ENCODE measurements around the gene BICD2. TPM values are rescaled to one million over a fixed set of nuclear protein-coding genes. Genes with fewer than 3 reads are reported as not detected.

BICD2 gene
- total RNA-seq, 1 donor from 2014 or later = 37.3 TPM

DNA sequence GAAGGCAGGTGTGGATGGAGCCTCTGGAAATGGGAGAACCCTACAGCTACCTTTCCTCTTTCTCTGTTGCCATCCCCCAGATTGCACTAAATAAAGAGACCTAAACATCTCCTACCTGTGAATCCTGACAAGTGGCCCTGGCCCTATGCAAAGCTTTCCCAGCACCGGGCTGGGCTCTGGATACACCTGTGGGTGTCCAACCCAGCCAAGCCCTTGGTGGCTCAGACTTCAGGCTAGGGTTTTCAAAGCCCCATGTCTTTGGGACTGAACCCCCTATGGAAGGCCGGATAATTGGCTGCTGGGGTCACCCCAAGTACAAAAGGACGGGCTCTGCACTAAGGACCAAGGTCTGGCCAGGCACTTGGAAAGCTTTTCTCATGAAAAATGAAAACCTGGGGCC is 50.6 kb downstream of the BICD2 start:
- no peak for DNase-seq
- intact Hi-C loops (cut with micrococcal nuclease) = no loop called here
- peaks cover 80% of the 10 kb centered on the region for H3K36me3 ChIP-seq

DNA sequence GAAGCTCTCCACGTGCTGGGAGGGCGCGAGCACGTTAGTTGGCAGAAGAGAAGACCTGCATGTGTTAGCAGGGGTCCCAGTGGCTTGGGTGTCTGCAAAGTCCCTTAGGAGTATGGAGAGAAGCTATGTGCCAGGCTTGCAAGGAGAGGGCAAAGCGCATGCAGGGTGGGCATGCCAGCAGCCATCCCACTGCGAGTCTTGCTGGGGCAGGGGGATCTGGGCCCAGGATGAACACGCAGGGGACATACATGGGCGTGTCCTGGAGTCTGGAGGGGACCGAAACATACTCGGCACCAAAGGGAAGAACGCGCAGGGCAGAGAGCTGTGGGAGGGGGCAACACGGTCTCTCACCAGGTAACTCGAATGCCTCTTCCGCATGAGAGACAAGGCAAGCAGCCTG is 51.1 kb downstream of the BICD2 start:
- DNase-seq = no peak
- H3K36me3 ChIP-seq = peaks cover 75% of the 10 kb centered on the region
- no peaks in the 10 kb centered on the region for H3K27me3 ChIP-seq (ENCODE audit: low read depth)
- no peak overlapping the region for H3K4me3 ChIP-seq
- H3K9me3 ChIP-seq (replicated peaks) = no peaks in the 10 kb centered on the region
- no peak overlapping the region for H3K27ac ChIP-seq (replicated peaks)
- intact Hi-C loops (cut with micrococcal nuclease) = no loop called here
- H3K4me1 ChIP-seq = peaks cover 37% of the 10 kb centered on the region
- TF ChIP-seq, protein P1, sequence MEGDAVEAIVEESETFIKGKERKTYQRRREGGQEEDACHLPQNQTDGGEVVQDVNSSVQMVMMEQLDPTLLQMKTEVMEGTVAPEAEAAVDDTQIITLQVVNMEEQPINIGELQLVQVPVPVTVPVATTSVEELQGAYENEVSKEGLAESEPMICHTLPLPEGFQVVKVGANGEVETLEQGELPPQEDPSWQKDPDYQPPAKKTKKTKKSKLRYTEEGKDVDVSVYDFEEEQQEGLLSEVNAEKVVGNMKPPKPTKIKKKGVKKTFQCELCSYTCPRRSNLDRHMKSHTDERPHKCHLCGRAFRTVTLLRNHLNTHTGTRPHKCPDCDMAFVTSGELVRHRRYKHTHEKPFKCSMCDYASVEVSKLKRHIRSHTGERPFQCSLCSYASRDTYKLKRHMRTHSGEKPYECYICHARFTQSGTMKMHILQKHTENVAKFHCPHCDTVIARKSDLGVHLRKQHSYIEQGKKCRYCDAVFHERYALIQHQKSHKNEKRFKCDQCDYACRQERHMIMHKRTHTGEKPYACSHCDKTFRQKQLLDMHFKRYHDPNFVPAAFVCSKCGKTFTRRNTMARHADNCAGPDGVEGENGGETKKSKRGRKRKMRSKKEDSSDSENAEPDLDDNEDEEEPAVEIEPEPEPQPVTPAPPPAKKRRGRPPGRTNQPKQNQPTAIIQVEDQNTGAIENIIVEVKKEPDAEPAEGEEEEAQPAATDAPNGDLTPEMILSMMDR (IDR thresholded peaks at IDR 0.05; ENCODE audit: borderline replicate concordance) = no peak

More for the DNA sequence above, 50.6 kb downstream of the BICD2 start:
- Histone ChIP-seq H3K27ac (replicated peaks) (no peak overlapping the region), H3K4me3 (no peak overlapping the region), H3K9me3 (replicated peaks) (no peaks in the 10 kb centered on the region), H3K27me3 (ENCODE audit: low read depth) (no peaks in the 10 kb centered on the region), H3K4me1 (peaks cover 37% of the 10 kb centered on the region)
- TF ChIP-seq, protein P1 (IDR thresholded peaks at IDR 0.05; ENCODE audit: borderline replicate concordance) = no peak

DNA sequence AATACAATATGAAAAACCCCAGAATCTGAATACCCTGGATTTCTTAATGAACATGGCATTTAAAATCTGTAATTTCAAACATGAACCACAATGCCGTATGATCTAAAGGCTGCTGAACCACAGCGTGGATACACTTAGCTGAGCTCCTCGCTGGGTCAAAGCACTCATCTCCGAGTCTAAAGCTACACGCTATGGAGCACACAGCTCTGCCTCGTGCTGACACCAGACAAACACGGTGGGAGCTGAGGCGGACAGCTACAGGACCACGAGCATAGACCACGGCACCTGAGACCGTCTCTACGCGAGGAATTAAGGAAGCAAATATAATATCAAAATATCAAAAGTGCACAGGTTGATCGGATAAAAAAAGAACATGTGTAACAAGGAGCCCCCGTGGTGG is 51.9 kb downstream of the BICD2 start:
- intact Hi-C loops (cut with micrococcal nuclease) = no loop called here
- no peak for DNase-seq
- peaks cover 68% of the 10 kb centered on the region for H3K36me3 ChIP-seq
- no peaks in the 10 kb centered on the region for H3K27me3 ChIP-seq (ENCODE audit: low read depth)
- H3K4me3 ChIP-seq = no peak overlapping the region
- TF ChIP-seq, protein P1 (IDR thresholded peaks at IDR 0.05; ENCODE audit: borderline replicate concordance) = no peak
- no peaks in the 10 kb centered on the region for H3K9me3 ChIP-seq (replicated peaks)
- H3K4me1 ChIP-seq = peaks cover 37% of the 10 kb centered on the region
- H3K27ac ChIP-seq (replicated peaks) = no peak overlapping the region

DNA sequence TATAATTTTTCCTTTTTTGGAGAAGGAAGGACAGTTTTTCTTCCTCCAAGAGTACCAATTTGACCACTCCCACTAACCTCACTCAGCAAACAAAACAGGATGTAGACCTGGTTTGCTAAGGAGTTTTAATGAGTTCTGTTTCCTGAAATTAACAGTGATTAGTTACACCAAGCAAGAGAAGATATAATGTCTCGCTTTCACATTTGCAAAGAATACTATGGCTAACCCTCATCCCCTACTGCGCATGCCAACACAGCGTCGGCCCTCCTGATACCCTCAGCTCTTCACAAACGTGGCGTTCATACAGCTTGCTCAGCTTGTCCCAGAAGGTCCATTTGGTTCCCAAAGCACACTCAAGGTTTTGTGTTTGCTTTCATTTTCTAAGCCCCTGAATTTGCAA is 52.8 kb downstream of the BICD2 start:
- TF ChIP-seq, protein P1 (IDR thresholded peaks at IDR 0.05; ENCODE audit: borderline replicate concordance) = no peak
- Histone ChIP-seq H3K27ac (replicated peaks) (peak overlapping the region; percentile 58), H3K9me3 (replicated peaks) (no peaks in the 10 kb centered on the region), H3K4me3 (no peak overlapping the region), H3K4me1 (peaks cover 36% of the 10 kb centered on the region), H3K36me3 (peaks cover 58% of the 10 kb centered on the region), H3K27me3 (ENCODE audit: low read depth) (no peaks in the 10 kb centered on the region)
- intact Hi-C loops (cut with micrococcal nuclease) = no loop called here
- DNase-seq = no peak

DNA sequence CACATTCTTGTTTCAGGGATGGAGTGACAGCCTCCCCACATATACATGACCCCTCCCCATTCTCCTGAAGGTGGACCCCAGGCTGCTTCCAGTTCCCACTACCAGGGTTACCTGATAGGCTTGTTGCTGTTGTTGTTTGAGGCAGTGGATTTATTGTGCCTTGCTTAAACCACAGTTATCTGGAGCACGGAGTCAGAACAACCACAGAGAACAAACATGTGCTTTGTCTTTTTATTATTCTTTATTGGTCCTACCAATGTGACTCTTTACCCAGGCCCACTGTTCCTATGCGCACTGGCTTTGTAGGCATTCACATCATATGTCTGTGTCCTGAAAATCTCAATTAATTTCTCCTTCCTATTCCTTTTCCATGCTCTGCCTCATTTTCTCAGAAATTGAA is 53.5 kb downstream of the BICD2 start:
- DNase-seq = no peak
- TF ChIP-seq, protein P1 (IDR thresholded peaks at IDR 0.05; ENCODE audit: borderline replicate concordance) = no peak

DNA sequence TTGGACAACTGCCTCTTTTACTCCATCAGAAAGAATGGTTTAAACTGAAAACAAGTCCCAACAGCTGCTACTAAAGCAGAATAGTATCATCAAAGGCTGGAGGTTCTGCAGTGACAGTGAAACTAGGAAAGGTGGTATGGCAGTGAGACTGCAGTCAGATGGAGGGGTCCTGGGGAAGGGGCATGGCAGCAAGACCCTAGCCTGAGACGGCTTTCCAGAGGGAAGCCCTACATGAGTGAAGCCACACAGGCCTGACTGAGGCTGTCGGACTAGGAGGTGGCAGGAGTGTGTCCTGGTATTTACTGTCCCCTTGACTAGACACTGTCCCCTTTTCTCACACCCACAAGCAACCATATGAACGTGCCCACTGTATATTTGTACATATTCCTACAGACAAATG is 54.3 kb downstream of the BICD2 start:
- no peak for DNase-seq
- Histone ChIP-seq H3K36me3 (peaks cover 57% of the 10 kb centered on the region), H3K27ac (replicated peaks) (no peak overlapping the region), H3K9me3 (replicated peaks) (no peaks in the 10 kb centered on the region), H3K4me3 (no peak overlapping the region), H3K27me3 (ENCODE audit: low read depth) (no peaks in the 10 kb centered on the region), H3K4me1 (peaks cover 21% of the 10 kb centered on the region)
- TF ChIP-seq, protein P1 (IDR thresholded peaks at IDR 0.05; ENCODE audit: borderline replicate concordance) = no peak
- intact Hi-C loops (cut with micrococcal nuclease) = no loop called here

More for the DNA sequence above, 53.5 kb downstream of the BICD2 start:
- H3K27ac ChIP-seq (replicated peaks) = peak overlapping the region; percentile 58
- H3K4me3 ChIP-seq = no peak overlapping the region
- H3K36me3 ChIP-seq = peaks cover 58% of the 10 kb centered on the region
- no peaks in the 10 kb centered on the region for H3K27me3 ChIP-seq (ENCODE audit: low read depth)
- intact Hi-C loops (cut with micrococcal nuclease) = no loop called here
- H3K9me3 ChIP-seq (replicated peaks) = no peaks in the 10 kb centered on the region
- peaks cover 29% of the 10 kb centered on the region for H3K4me1 ChIP-seq

All from left ventricle myocardium inferior (tissue), 1 donor.